GM10266 (cell line): ENCODE measurements around the gene BCOR.

Experiments
- DNase-seq: peaks from one replicate; pipeline ENCODE4 v3.0.0; 2012; ENCODE audit errors: extremely low spot score
- CTCF ChIP-seq: IDR thresholded peaks from 2 replicates; pipeline ENCODE4 v1.5.1; 2012; ENCODE audit warnings: mild to moderate bottlenecking, low read depth; ENCODE audit not compliant: control insufficient read depth, insufficient read depth; ENCODE audit errors: missing control alignments

The BCOR gene

GRCh38 chrX:40085714-40086113 lies 12.0 kb downstream of the BCOR start:
- no peak for TF ChIP-seq CTCF
- no peak for DNase-seq

GRCh38 chrX:40085102-40085551 lies 12.6 kb downstream of the BCOR start:
- no peak for TF ChIP-seq CTCF
- DNase-seq = no peak

- DNase-seq = no peak
- no peak for TF ChIP-seq CTCF
Observed at GRCh38 chrX:40084471-40085101, 13.2 kb downstream of the BCOR start.

DNA sequence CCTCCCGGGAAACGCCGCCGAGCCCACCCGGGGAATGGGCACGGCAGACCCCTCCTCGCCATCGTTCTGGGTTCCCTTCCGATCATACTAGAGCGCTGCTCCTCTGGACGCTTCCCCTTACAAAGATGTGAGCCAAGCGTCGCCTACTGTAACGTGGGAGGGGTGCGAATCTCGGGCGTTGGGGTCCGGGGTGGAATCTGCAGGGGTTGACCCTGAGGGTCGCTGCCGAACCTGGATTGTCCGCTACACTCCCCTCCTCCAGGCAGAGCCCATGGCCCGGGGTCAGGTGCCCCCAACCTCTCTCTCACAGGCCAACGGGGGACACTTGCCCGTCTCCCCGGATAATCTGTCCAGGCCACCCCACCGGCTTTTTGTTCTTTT lies 13.8 kb downstream of the BCOR start:
- no peak for DNase-seq
- no peak for TF ChIP-seq CTCF

DNA sequence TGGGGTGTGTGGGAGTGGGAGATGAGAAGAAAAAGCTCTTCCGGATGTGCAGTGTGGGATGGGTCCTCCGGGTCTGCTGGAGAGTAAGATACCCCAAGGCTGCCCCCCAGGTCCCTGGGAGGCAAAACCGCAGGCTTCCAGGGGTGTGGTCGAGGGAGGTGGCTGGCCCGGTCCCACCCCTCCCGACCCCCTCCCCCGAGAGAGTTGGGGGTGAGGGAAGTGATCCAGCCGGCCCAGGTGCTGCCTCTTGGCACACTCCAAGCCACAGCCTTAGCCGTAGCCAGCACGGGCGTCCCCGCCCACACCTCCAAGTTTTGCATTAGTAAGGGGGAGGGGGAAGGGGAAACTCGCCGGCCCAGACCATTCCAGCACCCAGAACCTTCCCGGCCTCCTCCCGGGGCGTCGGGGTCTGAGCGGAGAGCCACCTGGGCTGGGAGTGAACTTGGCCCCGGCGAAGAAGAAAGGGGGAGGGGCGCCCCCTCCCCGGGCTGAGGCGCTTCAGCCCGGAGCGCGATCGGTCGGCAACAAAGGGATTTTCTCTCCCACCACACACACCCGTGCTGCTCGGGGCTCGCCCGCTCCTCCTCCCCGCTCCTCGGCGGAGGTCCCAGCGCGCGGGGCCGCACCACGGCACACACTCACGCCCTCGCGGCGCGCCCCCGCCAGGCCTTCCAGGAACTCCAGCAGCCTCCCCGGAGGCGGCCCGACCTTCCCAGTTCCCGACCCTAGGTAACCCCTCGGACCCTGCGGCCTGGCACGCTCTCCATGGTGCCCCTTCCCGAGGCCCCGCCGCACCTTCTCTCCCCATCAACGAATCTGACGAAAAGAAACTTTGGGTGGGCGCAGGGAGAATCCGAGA lies 14.4 kb downstream of the BCOR start:
- no peak for TF ChIP-seq CTCF
- DNase-seq = no peak

DNA sequence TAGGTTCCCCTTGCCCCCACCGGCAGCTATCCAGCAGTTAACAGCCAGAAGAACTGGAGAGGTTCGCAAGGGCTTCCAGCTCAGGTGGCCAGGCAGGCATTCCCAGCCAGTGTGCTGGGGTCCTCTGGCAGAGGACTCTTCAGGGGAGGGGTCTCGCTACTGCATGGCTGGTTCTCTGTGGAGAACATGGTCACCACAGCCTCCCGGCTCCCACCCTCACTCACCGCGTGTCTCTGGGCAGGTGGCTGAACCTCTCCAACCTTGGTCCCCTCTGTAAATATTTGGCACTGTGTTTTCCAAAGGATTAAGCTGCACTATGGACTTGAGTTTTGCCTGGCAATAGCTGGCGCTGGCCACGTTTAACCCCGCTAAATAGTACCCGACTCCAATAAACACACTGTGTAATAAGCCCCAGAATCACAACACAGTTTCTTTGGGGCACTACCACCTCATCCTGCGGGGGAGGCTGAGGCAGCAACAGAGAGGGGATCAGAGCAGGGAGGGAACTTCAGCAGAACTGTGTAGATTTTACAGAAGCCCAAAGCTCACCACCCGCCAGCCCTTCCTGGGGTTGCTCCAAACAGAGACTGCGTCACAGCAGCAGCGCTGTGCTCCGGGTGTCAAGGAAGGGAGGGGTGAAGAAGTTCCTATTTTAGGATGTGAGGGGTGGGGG lies 15.2 kb downstream of the BCOR start:
- TF ChIP-seq CTCF = no peak

More for the DNA sequence above, 15.2 kb downstream of the BCOR start:
- no peak for DNase-seq
